Posterior cingulate gyrus (tissue), 11 donors: ENCODE measurements around the gene ARHGDIA.

Experiments
- DNase-seq, 10 donors: peaks; one replicate each; pipeline versions ENCODE4 v3.0.0 to v3.0.0-alpha.2; 2020 to 2021; ENCODE audit warnings: mixed read lengths in 3 of 10
- intact Hi-C: fragments of 100-400 bp; cut with DNase I; formaldehyde crosslinking; loops from one replicate; pipeline ENCODE4 v1.15.1; 2023

The ARHGDIA gene

DNA sequence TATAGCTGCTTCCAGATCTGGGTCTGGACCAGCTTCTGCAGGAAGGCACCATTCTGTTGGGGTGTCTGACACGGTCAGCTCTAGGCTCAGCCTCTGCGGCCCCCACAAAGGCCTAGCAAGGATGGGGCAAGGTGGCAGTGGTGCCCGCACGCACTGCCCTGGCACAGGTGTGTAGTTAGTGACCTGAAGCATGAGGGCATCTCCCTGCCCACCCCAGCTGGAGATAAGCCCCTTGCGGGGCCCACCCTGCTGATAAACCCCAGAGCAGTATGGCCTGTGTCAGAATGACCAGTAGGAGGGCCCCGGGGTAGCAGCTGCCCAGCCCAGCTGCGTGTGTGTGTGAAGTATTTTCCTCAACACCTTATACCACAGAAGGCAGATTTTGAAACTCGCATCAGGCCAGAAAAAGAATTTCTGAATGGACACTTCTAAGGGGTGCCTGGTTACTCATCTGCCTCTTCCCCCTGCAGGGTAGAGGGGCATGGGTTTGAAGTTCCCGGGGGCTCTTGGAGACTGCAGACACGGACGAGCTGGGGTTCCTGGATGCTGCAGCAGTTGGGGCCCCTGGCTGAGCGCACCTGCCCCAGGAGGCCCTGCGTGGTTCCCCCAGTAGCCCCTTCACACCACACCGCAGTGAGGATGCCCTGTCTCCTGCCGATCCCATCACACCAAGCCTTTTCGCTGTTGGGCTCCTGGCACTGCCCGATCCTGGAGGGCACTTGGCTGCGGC is 4.5 kb downstream of the ARHGDIA start:
- intact Hi-C loops: no loop called here
- peak in 1 of 10 donors; percentile 84 for DNase-seq

- no peak for DNase-seq
- intact Hi-C loops: no loop called here
These were observed 5.3 kb downstream of the ARHGDIA start for GRCh38 chr17:81865733-81866439.

DNA sequence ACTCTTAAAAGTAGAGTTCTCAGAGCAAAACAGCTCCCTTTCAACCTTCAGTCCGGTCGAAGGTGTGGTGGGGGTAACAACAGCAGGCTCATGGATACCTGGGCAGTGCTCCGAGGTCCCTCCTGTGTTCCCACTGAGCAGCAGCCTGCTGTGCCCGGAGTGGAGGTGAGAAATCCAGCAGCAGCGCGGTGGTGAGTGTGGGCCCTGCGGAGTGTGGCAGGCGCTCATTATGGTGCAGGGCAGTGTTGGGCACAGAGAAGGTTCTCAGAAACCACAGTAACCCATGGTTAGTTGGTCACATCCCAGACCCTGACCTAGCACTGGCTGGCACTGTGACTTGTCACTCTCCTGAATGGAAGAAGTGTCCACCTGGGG is 5.8 kb downstream of the ARHGDIA start:
- no peak for DNase-seq
- intact Hi-C loops: no loop called here

GRCh38 chr17:81863833-81864768 is 7.0 kb downstream of the ARHGDIA start:
- intact Hi-C loops: no loop called here
- no peak for DNase-seq

GRCh38 chr17:81863123-81863675 is 7.9 kb downstream of the ARHGDIA start:
- intact Hi-C loops: no loop called here
- DNase-seq: no peak

DNA sequence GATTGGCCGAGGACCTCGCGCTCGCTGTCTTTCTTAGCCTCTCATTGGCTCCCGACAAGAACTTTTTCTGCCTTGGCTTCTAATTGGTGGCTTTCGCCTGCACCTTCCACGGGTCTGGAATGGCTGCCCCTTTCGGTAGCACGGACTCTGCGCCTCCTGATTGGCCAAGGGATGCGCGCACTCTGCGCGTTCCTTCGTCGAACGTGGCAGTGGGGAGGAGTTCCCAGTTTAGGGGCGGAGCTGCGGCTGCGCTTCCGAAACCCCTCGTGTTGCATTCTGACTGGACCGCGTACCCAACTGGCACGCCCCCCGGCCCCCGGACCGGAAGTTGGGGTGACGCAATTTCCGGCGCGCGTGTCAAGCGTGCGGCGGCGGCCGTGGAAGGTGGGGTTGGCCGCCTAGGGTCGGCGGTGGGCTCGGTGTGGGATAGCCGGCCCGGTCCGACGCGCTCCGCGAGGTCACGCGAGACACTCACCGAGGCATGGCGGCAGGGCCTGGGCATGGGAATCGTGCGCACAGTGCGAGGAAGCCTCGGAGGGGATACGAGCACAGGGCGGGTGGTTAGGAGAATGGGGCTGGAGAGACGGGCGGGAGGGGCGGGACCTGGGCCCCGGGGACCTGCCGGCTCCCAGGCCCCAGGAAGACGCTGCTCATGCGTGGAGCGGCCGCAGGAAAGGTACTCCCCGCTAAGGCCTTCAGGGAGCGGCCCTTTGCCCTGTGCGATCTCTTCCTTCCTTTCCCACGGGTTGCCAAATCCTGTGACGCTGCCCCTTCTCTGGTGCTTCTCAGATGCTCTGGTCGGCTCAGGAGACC is 10.2 kb downstream of the ARHGDIA start:
- intact Hi-C loops: loop anchor here (1.0 kb wide), 1 partner anchor 28 kb away; the partner anchor contains the start of gene MCRIP1

DNA sequence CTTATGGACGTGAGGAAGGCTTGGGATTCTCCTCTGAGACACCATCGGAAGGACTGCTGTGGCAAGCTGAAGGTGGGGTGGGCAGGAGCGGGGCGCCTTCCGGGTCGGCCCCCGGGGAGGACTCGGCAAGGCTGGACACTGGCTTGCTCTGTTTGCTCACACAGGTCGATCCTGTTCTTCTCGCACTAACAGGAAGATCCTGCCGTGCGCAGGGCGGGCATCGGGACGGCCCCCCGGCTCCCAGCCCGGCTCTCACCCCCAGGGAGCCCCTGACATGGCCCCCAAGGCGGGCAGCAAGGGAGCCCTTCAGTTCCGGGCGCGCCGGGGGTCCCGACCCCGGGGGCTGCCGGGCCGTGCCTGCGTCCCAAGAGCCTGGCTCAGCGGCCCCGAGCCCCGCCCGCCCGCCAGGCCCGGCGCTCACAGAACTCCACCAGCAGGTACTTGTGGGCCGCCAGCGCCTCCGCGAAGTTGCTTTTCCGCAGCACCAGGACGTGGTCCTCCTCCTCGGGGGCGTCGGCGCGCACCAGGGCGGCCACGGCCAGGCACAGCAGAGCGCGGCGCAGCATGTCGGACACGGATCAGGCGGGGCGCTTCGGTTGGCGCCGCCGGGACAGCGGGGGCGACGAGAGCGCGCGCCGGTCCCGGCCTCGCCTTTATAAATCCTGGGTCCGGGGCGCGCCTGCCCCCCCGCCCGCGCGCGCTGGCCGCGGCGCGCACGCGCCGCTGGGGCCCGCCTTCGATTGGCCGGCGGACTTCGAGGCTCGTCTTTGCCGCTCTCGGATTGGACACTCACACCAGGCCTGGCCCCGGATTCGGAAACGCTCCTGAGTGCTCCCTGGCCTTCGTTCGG is 11.0 kb downstream of the ARHGDIA start, which contains the start of gene P4HB:
Gene P4HB (minus strand): TSS at position 630 of the 850 bp plus-strand sequence. CDS start 64 bp downstream, at position 566.
- DNase-seq: peak in 2 of 10 donors; percentile 80 to 82
- intact Hi-C loops: loop anchor here (1.0 kb wide), 1 partner anchor 27 kb away; the partner anchor contains the start of gene MCRIP1

More for the DNA sequence above, 10.2 kb downstream of the ARHGDIA start:
- DNase-seq: peak; percentile 99 to 100 (median 100)

GRCh38 chr17:81858967-81859905 is 11.9 kb downstream of the ARHGDIA start:
- no peak for DNase-seq
- intact Hi-C loops: no loop called here

GRCh38 chr17:81858170-81858966 is 12.8 kb downstream of the ARHGDIA start:
- intact Hi-C loops: no loop called here
- DNase-seq: no peak

DNA sequence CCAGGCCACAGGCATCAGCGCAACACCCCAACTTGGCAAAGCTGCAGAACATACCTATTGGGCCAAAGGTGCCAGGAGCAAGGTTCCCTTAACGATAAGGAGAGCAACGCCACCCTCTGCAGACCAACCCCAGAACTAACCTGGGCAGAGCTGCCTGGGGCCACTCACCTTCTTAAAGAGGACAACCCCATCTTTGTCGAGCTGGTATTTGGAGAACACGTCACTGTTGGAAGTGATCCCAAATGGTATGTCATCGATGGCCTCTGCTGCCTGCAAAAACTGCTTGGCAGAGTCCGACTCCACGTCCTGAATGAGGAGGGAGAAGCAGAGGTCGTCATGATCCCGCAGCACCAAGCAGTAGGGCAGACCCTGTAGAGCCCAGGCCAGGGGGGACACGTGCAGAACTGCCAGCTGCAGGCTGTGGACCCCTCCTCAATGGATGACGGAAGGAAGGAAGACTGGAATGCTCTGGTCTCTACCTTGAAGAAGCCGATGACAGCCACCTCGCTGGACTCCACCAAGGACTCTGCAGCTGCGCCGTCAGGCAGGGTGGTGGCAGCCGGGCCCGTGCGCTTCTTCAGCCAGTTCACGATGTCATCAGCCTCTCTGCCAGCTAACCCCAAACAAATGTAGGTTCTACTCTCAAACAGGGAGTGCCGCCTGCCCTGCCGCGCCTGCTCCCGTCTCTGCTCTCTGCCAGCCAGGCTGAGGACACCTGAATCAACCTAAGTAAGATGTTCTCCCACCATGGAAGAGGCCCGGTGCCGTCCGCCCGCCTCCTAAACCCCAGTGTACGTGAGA is 16.0 kb downstream of the ARHGDIA start:
- intact Hi-C loops: no loop called here

GRCh38 chr17:81852237-81852636 is 18.9 kb downstream of the ARHGDIA start:
- intact Hi-C loops: no loop called here
- DNase-seq: no peak

More for the DNA sequence above, 16.0 kb downstream of the ARHGDIA start:
- no peak for DNase-seq

- intact Hi-C loops: no loop called here
- no peak for DNase-seq
These were observed 19.7 kb downstream of the ARHGDIA start for GRCh38 chr17:81851423-81851822.

DNA sequence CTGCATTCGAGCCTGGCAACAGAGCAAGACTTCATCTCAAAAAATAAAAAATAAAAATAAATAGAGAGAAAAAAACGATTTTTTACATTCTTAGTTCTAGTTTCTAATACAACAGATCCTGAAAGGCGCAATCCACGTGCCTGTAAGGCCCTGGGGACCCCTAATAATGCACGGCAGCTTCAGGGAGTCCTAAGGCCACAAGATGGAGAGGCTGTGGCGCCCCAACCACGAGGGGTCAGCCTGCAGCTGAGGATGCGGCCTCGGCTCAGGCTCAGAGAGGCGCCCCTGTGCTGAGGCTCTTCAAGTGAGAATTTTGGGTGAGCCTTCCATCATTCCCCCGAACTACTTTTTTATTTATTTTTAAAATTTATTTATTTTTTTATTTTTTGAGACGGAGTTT is 21.7 kb downstream of the ARHGDIA start:
- intact Hi-C loops: no loop called here
- no peak for DNase-seq

DNA sequence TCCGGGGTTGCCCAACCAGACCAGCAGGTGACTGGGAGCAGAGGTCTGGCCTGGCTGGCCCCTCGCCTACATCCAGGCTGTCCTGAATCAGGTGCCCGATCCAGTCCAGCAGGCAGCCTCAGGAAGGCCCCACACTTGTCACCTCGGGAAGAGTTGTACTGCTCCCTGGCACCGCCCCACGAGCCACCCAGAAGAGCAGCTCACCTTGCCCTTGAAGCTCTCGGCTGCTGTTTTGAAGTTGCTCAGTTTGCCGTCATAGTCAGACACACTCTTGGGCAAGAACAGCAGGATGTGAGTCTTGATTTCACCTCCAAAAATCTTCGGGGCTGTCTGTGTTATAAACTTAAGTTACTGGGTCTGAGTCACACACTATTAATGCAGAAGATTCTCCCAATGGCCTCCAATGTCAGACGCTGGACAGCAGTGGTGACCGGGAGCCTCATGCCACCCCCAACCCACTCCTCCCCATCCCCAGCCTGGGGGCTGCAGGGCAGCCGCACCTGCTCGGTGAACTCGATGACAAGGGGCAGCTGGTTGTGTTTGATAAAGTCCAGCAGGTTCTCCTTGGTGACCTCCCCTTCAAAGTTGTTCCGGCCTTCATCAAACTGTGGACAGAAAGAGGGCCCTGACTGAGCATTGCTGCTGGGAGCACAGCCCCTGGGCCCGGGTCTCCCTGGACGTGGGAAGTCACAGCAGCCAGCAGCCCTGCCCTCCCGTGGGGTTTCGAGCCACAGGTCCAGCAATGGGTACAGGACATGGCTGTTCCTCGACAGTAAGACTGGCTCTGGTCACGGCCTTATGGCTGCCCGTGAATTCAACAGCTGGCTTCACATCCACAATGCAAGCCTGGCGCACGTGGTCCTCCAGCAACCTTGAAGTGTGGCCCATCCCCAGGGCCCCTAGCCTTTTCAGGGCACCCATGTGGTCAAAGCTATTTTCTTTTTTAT is 24.1 kb downstream of the ARHGDIA start:
- intact Hi-C loops: no loop called here
- no peak for DNase-seq
